IPS-NIHi7 (cell line): ENCODE results near the gene TSPAN5.
"Not testable (repeated sequence)": the region's sequence is repeated elsewhere in the genome, so short reads cannot be mapped to it uniquely, and the experiment has no call there.

Experiments used
- DNase-seq: peaks from one replicate; pipeline ENCODE4 v3.0.0; 2012; ENCODE audit warnings: mixed read lengths; ENCODE audit errors: extremely low spot score

The TSPAN5 gene

GRCh38 chr4:98496152-98496845, 162.1 kb downstream of the TSPAN5 start:
- no peak for DNase-seq

- no peak for DNase-seq
These were observed 165.1 kb downstream of the TSPAN5 start for GRCh38 chr4:98493296-98493695.

- peak; percentile 25 for DNase-seq
These were observed 166.4 kb downstream of the TSPAN5 start for GRCh38 chr4:98491899-98492559.

- no peak for DNase-seq
These were observed 168.2 kb downstream of the TSPAN5 start for GRCh38 chr4:98490251-98490650.

GRCh38 chr4:98485816-98486345, 172.5 kb downstream of the TSPAN5 start:
- no peak for DNase-seq

GRCh38 chr4:98484031-98484430, 174.4 kb downstream of the TSPAN5 start:
- no peak for DNase-seq

- no peak for DNase-seq
These were observed 175.3 kb downstream of the TSPAN5 start for GRCh38 chr4:98482847-98483806.

- no peak for DNase-seq
These were observed 175.9 kb downstream of the TSPAN5 start for GRCh38 chr4:98482503-98482846.

GRCh38 chr4:98481167-98481566, 177.2 kb downstream of the TSPAN5 start:
- no peak for DNase-seq

GRCh38 chr4:98480535-98480934, 177.9 kb downstream of the TSPAN5 start:
- no peak for DNase-seq

GRCh38 chr4:98479590-98479989, 178.8 kb downstream of the TSPAN5 start:
- DNase-seq = not testable (repeated sequence)

- no peak for DNase-seq
These were observed 181.5 kb downstream of the TSPAN5 start for GRCh38 chr4:98476891-98477290.

GRCh38 chr4:98474408-98474844, 184.0 kb downstream of the TSPAN5 start:
- no peak for DNase-seq

- DNase-seq = no peak
These were observed 185.4 kb downstream of the TSPAN5 start for GRCh38 chr4:98473046-98473445.

GRCh38 chr4:98470831-98471230, 187.6 kb downstream of the TSPAN5 start:
- no peak for DNase-seq

- no peak for DNase-seq
These were observed 188.0 kb downstream of the TSPAN5 start for GRCh38 chr4:98470366-98470765.

- DNase-seq = no peak
These were observed 188.6 kb downstream of the TSPAN5 start for GRCh38 chr4:98469771-98470170.

GRCh38 chr4:98468709-98469108, 189.7 kb downstream of the TSPAN5 start:
- DNase-seq = no peak

- peak; percentile 85 for DNase-seq
These were observed 190.8 kb downstream of the TSPAN5 start for GRCh38 chr4:98467627-98468072.

GRCh38 chr4:98466868-98467599, 191.4 kb downstream of the TSPAN5 start:
- no peak for DNase-seq

- DNase-seq = no peak
These were observed 195.9 kb downstream of the TSPAN5 start for GRCh38 chr4:98462487-98462886.
